Measurements from ENCODE around the gene VSX1. TPM values are rescaled to one million over a fixed set of nuclear protein-coding genes. Genes with fewer than 3 reads are reported as not detected.

The VSX1 gene
- total RNA-seq, 4 donors from 2014 or later, result not detected

DNA sequence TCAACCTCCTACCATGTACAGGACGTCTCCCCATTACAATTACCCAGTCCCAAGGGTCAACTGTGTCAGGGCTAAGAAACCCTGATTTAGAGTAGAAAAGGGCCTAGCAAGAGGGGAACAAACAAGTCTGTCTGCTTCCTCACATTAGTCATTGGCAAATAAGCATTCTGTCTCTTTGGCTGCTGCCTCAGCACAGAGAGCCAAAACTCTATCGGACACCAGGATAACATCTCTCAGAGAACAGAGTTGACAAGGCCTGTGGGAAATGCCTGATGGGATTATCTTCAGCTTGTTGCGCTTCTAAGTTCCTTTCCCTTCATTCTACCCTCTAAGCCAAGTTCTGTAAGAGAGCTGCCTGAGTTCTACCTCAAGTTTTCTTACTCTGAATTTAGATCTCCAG, 19.0 kb upstream of the VSX1 start:
- H3K4me3 ChIP-seq, result no peak overlapping the region
- WGBS, 2 donors (ENCODE audit: low coverage in 1 of 2), result 65 to 100% methylated on average over 1 to 3 of the region's 3 CpGs
- no peaks in the 10 kb centered on the region for H3K36me3 ChIP-seq
- peaks cover 33% of the 10 kb centered on the region for H3K27me3 ChIP-seq
- TF ChIP-seq, protein P1, sequence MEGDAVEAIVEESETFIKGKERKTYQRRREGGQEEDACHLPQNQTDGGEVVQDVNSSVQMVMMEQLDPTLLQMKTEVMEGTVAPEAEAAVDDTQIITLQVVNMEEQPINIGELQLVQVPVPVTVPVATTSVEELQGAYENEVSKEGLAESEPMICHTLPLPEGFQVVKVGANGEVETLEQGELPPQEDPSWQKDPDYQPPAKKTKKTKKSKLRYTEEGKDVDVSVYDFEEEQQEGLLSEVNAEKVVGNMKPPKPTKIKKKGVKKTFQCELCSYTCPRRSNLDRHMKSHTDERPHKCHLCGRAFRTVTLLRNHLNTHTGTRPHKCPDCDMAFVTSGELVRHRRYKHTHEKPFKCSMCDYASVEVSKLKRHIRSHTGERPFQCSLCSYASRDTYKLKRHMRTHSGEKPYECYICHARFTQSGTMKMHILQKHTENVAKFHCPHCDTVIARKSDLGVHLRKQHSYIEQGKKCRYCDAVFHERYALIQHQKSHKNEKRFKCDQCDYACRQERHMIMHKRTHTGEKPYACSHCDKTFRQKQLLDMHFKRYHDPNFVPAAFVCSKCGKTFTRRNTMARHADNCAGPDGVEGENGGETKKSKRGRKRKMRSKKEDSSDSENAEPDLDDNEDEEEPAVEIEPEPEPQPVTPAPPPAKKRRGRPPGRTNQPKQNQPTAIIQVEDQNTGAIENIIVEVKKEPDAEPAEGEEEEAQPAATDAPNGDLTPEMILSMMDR (IDR thresholded peaks at IDR 0.05), result no peak
- TF ChIP-seq POLR2AphosphoS5 (IDR thresholded peaks at IDR 0.05), result no peak
- no peak overlapping the region for H3K27ac ChIP-seq
- no peaks in the 10 kb centered on the region for H3K4me1 ChIP-seq
- H3K9me3 ChIP-seq, result no peaks in the 10 kb centered on the region
- ATAC-seq, result no peak

DNA sequence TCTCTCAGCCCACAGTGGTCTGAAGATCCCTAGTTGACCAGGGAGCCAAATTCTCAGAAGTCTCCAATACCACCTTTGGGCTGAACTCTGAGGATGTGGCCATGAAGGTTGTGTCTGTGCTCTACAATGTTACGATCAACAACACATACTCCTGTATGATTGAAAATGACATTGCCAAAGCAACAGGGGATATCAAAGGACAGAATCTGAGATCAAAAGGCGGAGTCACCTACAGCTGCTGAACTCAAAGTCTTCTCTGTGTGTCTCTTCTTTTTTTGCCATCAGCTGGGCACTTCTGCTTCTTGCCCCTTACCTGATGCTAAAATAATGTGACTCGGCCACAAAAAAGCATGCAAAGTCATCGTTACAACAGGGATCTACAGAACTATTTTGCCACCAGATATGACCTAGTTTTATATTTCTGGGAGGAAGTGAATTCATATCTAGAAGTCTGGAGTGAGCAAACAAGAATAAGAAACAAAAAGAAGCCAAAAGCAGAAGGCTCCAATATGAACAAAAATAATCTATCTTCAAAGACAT, 17.7 kb upstream of the VSX1 start:
- TF ChIP-seq POLR2A (IDR thresholded peaks at IDR 0.05) (no peak), EP300 (IDR thresholded peaks at IDR 0.05) (no peak), POLR2AphosphoS5 (IDR thresholded peaks at IDR 0.05) (no peak)
- TF ChIP-seq, protein P1 (IDR thresholded peaks at IDR 0.05), result no peak
- Histone ChIP-seq H3K27ac (no peak overlapping the region), H3K9me3 (no peaks in the 10 kb centered on the region), H3K27me3 (peaks cover 21% of the 10 kb centered on the region), H3K36me3 (no peaks in the 10 kb centered on the region), H3K4me3 (no peak overlapping the region), H3K4me1 (no peaks in the 10 kb centered on the region)
- WGBS, 2 donors (ENCODE audit: low coverage in 1 of 2), result 82 to 94% methylated on average over 3 to 4 of the region's 4 CpGs
- no peak for ATAC-seq

DNA sequence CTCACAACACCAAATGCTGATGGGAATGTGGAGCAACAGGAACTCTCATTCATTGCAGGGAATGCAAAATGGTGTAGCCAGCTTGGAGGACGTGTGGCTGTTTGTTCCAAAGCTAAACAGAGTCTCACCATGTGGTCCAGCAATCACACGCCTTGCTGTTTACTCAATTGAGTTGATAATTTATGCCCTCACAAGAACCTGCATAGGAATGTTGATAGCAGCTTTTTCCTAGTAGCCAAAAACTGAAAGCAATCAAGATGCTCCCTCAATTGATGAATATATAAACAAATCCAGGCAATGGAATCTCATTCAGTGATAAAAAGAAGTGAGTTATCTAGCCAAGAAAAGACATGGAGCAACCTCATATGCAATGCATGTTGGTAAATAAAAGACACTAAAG, 15.6 kb upstream of the VSX1 start:
- Histone ChIP-seq H3K27ac (no peak overlapping the region), H3K36me3 (no peaks in the 10 kb centered on the region), H3K4me1 (no peaks in the 10 kb centered on the region), H3K9me3 (no peaks in the 10 kb centered on the region), H3K4me3 (no peak overlapping the region), H3K27me3 (peaks cover 2% of the 10 kb centered on the region)
- TF ChIP-seq POLR2AphosphoS5 (IDR thresholded peaks at IDR 0.05), result no peak
- no peak for TF ChIP-seq POLR2A (IDR thresholded peaks at IDR 0.05)
- TF ChIP-seq, protein P1 (IDR thresholded peaks at IDR 0.05), result no peak
- TF ChIP-seq EP300 (IDR thresholded peaks at IDR 0.05), result no peak
- ATAC-seq, result no peak
- 0 to 8% methylated on average over 2 of the region's 2 CpGs for WGBS, 2 donors (ENCODE audit: low coverage in 1 of 2)

DNA sequence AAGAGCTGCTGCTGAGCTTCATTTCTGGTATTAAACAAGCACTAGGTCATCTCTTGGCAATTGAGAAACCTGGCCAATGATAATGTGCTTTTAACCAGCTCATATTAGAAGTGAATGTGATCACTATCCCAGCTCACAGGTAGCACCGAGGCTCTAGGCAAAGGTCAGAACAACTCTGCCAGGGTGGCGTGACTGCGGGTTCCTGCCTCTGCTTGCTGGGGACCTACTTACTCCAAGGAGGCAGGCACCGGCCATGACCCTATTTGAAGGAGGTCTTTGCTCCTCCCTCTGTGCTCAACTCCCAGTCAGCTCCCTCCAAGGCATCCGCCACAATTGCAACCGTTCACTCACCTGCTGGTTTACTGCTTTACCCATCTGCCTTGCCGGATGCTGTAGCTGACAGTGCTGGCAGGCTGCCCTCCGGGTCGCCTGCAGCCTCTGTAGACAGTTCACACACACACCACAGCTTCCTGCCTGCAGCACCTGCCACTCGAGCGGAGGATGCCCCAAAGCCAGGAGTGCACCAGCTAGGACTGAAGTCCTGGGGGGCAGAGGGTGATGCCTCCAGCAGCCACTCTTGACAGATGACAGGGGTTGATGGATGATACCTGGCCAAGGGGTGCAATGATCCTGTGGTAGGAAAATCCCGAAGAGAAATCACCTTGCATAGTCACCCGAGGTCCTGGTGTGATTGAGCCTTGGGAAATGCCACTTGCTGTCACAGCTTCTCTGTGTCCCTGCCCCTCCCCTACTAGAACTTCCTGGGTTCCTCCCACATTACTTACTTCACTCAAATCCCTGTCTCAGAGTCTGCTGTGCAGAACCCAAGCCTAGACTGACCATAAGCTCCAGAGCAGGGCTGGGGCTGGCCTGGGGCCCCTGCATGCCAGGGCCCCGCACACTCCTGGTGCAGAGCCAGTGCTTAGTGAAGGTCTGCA, 8.8 kb upstream of the VSX1 start:
- TF ChIP-seq POLR2A (IDR thresholded peaks at IDR 0.05) (no peak), EP300 (IDR thresholded peaks at IDR 0.05) (no peak), POLR2AphosphoS5 (IDR thresholded peaks at IDR 0.05) (no peak)
- TF ChIP-seq, protein P1 (IDR thresholded peaks at IDR 0.05), result no peak
- Histone ChIP-seq H3K27me3 (peaks cover 63% of the 10 kb centered on the region), H3K4me3 (no peak overlapping the region), H3K9me3 (no peaks in the 10 kb centered on the region), H3K36me3 (no peaks in the 10 kb centered on the region), H3K4me1 (no peaks in the 10 kb centered on the region), H3K27ac (no peak overlapping the region)
- no peak for ATAC-seq
- WGBS, 2 donors (ENCODE audit: low coverage in 1 of 2), result 50 to 61% methylated on average over 2 of the region's 14 CpGs

DNA sequence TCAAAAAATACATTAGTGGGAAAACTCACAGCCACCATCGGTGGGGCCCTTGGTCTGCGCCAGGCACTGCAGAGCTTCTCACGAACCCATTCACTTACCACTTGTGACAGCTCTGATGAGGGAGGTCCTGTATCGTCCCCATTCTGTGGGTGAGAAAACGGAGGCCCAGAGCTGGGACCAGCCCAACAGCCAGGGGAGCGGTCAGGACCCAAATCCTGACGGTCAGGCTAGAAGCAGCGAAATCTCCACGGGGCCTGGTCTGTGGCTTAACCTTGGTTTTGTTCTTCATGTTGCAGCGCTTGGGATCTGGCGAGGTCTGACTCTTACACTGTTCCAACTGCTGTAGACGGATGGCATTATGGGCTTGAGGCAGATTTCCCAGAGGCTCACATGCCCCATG, 7.7 kb upstream of the VSX1 start:
- Histone ChIP-seq H3K4me3 (no peak overlapping the region), H3K4me1 (peaks cover 0 to 5% (median 1%) of the 10 kb centered on the region in 3 donors), H3K9me3 (no peaks in the 10 kb centered on the region), H3K27me3 (peaks cover 74% of the 10 kb centered on the region), H3K36me3 (no peaks in the 10 kb centered on the region), H3K27ac (no peak overlapping the region)
- ATAC-seq, result no peak
- TF ChIP-seq, protein P1 (IDR thresholded peaks at IDR 0.05), result no peak
- no peak for TF ChIP-seq EP300 (IDR thresholded peaks at IDR 0.05)
- no peak for TF ChIP-seq POLR2AphosphoS5 (IDR thresholded peaks at IDR 0.05)
- no peak for TF ChIP-seq POLR2A (IDR thresholded peaks at IDR 0.05)
- WGBS, 2 donors (ENCODE audit: low coverage in 1 of 2), result 87 to 88% methylated on average over 6 to 12 of the region's 12 CpGs

Data from gastroesophageal sphincter (tissue), 4 donors.